Bone marrow (tissue), 2 donors: Measurements from ENCODE around the gene NPRL2.
"Not testable (repeated sequence)": the region's sequence is repeated elsewhere in the genome, so short reads cannot be mapped to it uniquely, and the experiment has no call there.

Source experiments
- DNase-seq, 2 donors: peaks; one replicate each; lab custom pipeline; 2025; lab: John Stamatoyannopoulos, UW

The NPRL2 gene

DNA sequence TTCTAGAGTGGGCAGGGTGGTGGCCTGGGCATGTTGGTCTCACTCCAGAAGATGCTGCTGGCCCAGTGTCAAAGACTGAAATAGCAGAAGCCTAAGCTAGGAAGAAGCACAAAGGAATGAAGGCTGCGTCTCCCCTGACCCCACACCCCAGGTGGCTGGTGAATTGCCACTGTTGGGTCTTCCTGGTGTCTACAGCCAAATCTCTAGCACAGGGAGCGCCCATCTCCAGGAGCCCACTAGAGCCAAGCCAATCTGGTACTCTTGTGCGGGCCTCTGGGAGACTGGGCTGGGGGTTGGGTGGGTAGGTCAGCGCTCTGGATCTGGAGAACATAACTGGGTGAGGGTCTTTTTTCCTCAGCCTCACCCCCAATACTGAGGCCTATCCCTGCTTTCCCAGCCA is 23.4 kb downstream of the NPRL2 start:
- no peak for DNase-seq

DNA sequence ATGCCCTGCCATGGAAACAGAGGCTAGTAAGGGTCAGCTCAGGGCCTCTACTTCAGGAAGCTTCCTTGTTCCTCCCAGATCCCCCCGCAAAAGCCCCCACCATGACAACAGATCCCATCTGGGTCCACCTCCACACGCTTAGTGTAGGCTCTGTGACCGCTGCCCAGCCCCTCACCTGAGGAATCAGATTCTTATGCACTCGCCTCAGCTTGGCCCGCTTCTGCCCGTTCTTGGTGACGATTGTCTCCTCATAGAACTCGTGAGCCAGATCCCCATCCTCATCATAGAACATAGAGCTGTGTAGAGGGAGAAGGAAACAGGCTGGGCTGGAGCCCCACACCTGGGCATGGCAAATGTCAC is 24.4 kb downstream of the NPRL2 start:
- no peak for DNase-seq

DNA sequence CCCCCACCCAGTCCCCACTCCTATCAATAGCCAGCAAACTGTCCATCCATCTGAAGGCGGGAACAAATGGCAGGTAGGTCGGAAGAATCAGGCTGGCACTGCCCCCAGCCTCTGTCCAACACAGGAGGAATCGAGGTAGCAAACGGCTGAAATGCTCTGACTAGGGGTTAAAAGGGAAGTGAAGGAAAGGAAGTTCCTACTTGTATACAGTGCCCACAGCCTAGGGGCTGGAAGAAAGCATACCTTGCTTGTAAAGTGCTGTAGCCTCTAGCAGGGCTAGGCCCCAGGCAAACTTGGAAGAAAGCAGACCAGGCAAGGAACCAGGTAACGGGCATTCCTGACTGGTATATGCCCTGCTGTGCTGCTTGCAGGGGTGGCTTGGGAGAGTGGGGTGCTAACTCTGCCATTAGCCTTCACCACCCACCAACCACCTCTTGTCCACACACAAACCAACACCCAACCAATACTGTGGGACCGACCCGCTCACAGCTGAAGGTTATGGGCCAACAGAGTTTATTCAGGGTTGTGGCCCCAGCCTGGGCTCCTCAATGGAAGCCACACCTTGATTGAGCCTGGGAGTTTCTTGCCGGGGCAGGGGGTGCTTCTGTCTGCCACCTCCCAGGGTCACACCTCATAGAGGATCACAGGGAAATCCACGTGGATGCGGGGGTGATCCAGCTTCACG is 24.9 kb downstream of the NPRL2 start:
- DNase-seq = no peak

DNA sequence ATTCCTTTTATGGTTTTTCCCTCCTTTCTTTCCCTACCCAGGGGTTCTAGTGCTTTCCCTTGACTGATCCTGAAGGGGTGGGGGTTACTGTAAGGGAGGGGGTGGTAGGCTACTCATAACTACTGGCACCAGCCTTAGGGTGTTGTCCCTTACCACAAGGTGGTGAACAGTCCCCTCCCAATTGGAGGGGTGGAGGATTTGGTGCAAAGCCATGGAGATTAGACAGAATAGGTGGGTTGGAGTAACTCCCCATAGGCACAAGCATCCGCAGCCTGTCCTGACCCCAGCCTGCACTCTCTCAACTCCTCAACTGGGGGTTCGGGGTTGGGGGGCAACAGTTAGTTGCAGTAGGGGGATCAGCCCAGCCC is 25.5 kb downstream of the NPRL2 start:
- no peak for DNase-seq

DNA sequence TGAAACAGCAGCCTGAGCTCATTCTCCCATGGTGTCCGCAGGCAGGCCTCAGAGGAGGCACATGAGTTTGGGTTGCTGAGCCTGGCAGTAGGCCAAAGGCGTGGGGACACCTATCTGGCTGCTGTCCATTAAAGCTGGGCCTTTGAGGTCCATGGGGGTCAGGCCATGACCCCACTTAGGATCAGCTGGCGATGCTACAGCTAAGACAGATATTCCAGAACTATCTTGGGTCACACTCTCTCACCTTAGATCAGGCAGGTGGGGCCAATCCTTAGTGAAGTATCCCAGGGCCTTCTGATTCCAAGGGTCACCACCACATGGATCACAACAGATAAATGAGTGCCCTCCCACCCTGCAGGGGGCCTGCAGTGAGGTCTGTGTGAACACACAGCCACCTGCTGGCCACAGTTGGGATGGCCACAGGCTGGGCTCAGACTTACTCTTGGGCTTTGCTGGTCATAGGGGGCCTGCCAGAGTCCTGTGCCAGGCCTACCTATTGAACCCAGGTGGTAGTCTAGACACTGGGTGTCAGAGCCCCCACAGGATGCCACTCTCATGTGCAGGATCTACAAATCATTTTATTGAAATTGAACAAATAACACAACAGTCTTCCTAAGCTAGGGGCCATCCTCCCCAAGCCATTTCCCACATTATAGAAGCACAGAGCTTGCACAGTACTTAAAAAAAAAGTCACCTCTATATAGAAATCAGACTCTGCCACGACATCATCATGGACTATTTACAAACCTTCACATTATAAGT is 26.0 kb downstream of the NPRL2 start:
- DNase-seq = peak; percentile 9 to 22

DNA sequence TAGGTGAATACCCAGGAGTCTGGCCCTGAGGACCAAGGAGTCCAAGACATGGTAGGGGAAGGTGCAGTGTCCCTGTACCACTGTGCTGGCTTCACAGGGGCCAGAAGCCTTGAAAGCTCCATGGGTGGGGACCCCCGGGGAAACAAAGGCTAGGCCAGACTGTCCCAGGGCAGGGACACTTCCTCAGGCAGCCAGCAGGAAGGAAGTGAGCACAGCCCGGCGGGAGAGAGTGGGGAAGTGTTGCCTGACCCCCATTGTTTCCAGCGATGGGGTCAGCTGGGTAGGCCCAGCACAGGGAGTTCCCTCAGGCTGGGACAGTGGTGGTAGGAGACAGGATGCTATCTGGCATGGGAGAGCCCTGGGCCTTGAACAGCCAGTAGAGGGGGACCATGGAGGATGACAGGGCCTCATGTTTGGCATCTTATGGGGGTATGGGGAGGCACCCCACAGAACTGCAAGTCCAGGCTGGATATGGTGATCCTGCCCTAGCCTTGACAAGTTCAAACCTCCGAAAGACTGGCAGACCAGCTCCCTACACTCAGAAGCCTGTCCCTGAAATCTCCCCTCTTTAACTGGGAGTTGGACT is 26.9 kb downstream of the NPRL2 start:
- DNase-seq = no peak

DNA sequence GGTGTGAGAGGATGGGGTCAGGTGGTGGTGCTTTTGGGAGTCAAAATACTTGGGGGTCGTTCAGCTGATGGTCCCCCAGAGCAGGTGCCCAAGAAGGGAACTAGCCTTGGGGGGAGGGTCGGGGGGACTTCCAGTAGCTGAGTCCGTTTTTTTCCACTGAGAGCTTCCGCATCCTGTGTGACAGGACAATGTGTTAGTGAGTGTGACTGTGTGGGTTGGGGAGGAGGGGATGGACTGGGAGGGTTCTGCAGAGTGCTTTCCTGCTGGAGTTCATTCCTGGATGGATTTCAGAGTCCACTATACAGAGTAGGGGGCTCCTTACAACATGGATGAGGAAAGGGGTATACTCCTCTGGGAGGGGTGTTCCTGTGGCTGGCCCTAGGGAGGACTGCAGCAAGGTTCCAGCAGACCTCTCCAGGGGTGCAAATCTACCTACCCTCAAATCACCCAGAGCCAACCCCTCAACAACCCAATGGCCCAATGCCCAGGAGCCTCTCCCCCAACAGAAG is 27.4 kb downstream of the NPRL2 start:
- DNase-seq = no peak

DNA sequence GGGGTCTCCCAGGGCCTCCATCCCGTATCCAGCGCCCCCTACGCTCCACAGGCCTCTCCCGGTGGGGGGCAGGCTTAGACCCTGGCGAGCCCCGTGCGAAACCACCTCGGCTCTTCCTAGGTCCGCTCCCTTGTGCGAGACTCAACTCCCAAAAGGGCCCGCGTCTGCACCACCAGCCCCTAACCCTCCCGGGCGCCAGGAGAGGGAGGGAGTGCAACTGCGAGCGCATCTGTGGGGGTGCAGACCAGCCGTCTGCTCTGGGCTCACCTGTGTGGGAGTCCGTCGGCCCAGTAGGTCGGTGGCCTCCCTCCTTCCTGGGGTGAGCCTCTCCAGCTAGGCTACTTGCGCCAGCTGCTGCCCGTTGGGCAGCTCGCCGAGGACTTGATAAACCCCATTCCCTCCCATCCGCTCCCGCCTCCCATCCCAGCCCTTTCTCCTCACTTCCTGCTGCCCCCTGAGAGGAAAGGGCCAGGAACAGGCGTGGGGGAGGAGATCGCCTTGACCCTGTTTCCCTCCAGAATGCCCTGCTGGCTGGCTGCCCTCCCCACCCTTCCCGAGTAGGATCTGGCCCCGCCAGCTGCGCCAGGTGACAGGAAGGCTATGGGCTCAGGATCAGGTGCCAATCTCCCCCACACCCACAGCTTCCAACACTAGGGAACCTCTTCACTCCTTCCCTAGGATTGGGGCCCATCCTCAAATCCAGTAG is 28.0 kb downstream of the NPRL2 start, which contains the start of gene HYAL2:
TSS of gene HYAL2 (minus strand) at position 360 of the 706 bp plus-strand sequence. CDS start 2,256 bp downstream, outside the sequence.
- no peak for DNase-seq

DNA sequence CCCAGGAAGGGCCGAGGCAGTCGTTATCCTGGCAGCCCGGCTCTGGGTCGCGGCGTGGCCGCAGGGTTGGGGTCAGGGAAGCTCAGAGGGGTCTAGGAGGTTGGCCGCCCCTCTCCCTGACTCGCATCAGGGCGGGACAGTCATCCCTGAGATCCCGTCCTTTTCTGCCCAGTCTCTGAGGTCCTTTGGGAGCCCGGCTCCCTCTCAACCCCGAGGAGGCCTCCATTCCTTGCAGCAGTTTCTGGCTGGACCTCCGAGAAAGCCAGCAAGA is 28.5 kb downstream of the NPRL2 start:
- DNase-seq = no peak

DNA sequence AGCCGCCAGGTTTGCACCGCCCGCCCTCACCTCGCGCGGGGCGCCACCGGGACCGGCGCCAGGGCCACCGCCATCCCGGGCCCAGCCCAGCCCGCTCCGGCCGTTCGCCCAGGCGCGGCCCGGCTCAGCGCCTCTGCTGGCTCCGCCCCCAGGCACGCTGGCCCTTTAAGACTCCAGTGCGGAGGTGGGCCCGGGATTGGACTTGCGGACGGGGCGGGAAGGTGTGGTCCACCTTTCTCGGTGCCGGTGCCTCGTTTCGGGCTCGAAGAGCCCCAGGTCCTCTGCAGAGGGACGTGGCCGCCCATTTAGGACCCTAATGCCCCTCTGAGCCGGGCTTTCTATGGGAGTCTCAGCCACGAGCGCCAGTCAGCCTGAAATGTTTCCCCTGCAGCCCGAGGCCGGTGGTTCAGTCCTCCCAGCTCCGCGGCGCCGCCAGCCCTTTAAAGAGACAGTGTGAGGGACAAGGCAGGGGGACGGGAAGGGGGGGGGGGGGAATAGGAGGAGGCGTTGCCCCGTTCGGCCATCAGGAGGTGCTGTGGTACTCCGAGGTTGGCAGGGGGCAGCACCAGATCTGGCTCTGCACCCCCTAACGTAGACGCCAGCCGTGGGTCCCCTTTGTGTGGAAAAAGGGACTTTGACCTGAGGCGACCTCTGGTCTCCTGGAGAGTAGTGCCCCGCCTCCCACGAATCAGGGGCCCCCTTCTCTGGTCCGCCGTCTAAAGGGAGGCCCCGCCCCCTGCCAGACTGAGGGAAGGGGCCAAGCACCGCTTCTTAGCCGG is 29.1 kb downstream of the NPRL2 start:
- DNase-seq = peak; percentile 75 to 83

DNA sequence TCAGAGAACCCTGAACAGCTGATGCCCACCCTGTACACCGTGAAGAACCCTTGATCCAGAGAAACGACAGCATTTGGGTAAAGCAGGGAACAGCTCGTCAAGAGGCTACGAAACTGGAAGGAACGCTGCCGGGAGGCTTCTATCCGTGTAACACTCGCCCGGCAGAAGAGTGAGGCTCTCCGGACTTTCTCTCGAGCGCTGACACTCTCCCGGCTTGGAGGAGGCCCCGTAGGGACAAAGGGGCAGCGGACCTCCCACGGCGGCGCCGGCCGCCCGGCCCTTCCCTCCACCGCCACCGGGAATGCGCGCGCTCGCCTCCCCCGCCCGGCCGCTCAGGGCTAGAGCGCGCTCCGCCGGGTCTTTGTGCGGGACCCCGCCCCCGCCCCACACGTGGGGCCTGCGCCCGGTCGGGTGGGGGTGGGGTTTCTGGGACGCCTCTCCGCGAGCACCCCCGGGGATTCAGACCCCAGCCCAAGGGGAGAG is 29.7 kb downstream of the NPRL2 start:
- DNase-seq = peak; percentile 23 to 75

DNA sequence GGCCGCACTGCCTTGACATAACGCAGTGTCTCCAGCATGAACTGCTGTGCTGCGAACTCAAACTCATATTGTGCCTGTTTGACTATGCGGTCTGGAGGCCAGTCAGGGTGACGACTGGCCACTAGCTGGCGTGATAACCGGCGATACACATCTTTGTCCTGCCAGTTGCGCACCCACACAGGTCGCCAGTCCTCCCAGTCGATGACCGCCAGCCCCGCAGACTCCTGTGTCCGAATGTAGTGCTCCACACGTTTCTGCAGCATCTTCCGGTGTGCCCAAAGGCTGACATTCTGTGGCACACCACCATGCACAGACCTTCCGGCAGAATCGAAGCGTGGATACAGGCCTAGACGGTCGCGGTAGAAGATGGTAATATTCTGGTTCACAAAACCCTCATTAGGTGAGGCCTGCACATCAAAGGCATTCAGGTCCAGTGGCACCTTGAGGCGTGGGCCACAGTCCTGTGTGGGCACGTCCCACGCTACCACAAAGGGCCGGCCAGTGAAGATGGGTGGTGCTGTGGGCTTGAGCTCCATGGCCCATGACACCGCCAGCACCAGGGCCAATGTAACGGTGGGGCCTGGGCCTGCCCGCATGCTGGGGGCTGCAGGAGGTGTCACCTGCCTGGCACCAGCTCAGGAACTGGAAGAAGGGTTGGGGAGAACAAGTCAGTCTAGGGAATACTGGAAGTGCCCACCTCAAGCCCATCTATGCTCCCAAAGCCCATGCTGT is 30.5 kb downstream of the NPRL2 start:
- DNase-seq = no peak

DNA sequence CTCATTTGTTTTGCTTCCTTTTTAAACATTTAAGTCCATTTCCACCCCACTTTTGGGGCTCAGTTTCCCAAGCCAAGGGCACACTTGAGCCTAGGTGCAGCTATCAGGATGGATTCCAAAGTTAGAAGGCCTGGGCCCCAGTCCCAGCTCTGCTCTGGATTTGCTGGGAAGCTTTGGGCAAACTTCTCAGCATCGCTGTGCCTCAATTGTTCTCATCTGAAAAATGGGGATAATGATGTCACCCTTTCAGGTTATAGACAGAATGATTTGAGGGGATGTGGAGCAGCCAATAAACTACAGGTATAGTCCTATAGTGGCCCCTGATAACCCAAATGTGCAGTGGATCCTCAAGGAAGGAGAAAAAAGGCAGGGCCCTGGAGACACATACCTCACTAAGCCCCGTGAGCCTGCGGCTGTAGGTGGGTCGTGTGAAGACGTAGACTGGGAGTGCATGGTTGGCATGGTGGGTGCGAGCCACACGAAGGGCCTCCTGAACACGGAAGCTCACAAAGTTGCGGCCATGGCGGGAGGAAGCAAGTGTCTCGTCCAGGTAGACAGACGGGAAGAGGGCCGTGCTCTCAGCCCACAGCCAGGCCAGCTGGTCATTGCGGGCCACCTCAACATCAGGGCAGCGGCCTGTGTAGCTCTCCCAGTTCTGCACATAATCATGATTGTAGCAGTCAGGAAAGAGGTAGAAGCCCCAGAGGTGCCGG is 31.2 kb downstream of the NPRL2 start:
- no peak for DNase-seq

DNA sequence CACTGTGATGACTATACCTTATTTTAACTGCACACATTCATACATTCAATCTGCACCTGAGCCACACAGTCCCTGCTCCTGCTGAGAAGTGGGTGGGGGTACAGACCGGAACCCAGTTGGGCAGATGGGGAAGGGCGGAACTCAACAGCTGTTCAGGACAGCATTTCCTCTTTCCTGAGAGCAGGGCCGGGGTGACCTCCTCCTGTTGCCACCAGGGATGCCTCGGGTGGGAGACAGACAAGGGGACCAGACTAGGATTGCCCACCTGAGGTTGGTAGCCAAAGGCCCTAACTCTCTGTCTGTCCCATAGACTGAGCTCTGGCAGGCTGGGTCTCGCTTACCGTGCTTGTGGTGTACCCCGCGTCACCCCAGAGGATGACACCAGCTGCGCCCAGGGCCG is 32.0 kb downstream of the NPRL2 start:
- DNase-seq = no peak

DNA sequence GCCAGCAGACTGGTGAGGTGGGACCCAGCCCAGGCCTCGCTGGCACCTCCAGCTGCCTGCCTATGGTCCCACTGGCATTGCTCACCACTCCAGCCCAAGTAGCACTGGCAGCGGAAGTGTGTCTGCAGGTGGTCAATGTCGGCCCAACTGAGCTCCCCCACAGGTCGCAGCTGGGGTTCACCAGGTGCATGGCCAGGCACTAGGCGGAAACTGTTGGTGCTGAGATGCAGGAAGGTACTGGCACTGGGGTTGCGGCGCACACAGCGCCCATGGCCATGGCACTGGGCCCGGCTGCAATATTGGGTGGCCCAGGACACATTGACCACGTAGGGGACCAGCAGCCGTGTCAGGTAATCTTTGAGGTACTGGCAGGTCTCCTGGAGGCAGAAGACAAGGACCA is 32.4 kb downstream of the NPRL2 start:
- DNase-seq = no peak

DNA sequence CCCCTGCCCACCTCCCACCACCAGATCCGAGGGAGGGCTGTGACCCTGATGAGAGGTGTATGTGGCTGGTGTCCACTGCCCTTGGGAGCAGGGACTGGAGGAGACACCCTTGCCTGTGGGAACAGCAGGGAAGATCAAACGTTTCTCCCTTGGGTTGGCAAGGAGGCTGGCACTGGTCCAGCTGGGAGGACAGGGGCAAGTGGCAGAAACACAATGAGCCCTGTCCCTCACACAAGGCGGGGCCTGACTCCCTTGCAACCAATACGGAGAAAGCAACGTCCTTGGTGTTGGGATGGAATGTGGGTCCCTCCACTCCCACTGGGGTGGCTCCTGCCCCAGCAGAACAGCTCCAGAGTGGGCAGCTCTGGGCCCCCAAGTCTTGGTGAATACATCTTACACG is 33.3 kb downstream of the NPRL2 start:
- DNase-seq = no peak

DNA sequence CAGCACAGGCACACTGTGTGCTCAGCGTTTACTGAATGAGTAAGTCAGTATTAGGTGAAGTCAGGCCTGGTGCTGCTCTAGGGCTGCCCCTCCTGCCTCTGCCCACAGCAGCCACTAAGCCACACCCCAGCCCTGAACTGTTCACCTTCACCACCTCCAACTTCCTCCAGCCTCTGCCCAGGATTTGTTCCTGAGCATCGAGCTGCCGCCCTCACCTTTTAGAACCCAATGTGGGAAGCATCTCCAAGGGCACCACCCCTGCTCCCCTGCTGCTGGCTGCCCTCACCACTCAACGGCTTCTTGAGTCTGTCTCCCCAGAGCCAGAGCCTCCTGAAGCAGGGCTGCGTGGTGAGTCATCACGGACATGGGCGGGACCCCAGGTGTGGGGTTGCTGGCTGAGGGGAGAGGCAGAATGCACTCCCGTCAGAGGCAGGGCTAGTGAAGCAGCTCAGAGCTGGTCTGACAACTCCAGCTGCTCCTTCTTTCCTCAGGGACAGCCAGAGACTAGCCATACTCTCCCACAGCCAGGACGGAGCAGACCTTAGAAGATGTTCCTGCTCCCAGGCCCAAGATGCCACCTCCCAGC is 33.8 kb downstream of the NPRL2 start:
- no peak for DNase-seq

DNA sequence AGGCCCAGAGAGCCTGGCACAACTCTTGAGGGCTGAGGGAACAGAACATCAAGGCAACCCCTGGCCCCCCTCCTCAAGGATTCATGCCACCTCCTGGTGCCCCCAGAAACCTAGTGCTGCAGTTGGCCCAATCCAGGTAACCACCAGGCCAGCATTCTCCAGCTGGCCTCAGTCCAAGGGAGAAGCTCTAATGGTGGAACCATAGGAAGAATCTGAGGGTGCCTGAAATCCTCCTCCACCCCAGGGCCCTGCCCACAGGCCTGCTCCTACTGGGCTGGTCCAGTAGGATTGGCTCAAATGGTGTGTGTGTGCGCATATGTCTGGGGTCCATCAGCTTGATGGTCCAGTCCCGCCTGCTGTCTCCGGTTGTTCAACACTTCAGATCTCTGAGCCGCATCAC is 35.8 kb downstream of the NPRL2 start:
- DNase-seq = no peak

DNA sequence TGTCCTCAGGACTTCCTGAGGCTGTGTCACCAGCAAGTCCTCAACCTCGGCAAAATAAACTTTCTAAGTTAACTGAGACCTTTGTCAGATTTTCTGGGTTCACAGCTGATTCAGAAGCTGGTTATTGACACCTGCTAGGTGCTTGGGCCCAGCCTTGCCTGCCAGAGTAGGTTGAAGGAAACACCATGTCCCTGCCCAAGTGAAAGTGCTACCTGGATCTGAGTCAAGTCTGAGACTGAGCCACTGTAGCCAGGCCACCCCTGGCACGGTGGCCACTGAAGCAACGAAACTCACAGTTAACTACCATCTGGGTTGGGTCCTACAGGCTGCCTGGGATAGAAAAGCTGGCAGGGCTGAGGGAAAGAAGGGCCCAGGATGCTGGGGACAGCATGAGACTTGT is 36.2 kb downstream of the NPRL2 start:
- no peak for DNase-seq

DNA sequence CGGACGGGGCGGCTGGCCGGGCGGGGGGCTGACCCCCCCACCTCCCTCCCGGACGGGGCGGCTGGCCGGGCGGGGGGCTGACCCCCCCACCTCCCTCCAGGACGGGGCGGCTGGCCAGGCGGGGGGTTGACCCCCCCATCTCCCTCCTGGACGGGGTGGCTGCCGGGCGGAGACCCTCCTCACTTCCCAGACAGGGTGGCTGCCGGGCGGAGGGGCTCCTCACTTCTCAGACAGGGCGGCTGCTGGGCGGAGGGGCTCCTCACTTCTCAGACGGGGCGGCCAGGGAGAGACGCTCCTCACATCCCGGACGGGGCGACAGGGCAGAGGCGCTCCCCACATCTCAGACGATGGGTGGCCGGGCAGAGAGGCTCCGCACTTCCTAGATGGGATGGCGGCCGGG is 38.5 kb downstream of the NPRL2 start:
- not testable (repeated sequence) for DNase-seq
